K562 (cell line): ENCODE measurements around the gene PTPRE. TPM values are rescaled to one million over a fixed set of nuclear protein-coding genes. Genes with fewer than 3 reads are reported as not detected.

Source experiments
- ADNP ChIP-seq: fragments of 200-800 bp; sonication (Bioruptor generic); IDR thresholded peaks from 2 replicates; pipeline ENCODE4 v1.6.1; 2016; ENCODE audit warnings: missing genetic modification characterization, missing compliant biosample characterization
- KLF10 ChIP-seq: fragments of 250-450 bp; sonication (Bioruptor Pico); IDR thresholded peaks from 2 replicates; pipeline ENCODE4 v1.6.1; 2021; ENCODE audit warnings: matching md5 sums
- MEF2A ChIP-seq: IDR thresholded peaks from 2 replicates; pipeline ENCODE4 v1.6.1; 2011; ENCODE audit warnings: low read depth, mild to moderate bottlenecking, low read length, moderate library complexity; ENCODE audit not compliant: control insufficient read depth
- PPARD ChIP-seq: fragments of 250-450 bp; sonication (Bioruptor Pico); IDR thresholded peaks from 2 replicates; pipeline ENCODE4 v1.8.0; 2022; ENCODE audit warnings: inconsistent platforms, mild to moderate bottlenecking, moderate library complexity
- TBP ChIP-seq: optimal IDR thresholded peaks from 2 replicates; pipeline ENCODE3; 2011; ENCODE audit warnings: low read depth, low read length, improper control_type of control experiment
- XRCC5 ChIP-seq: fragments of 200-400 bp; formaldehyde crosslinking; IDR thresholded peaks from 2 replicates; pipeline ENCODE4 v1.6.1; 2017; ENCODE audit warnings: low read depth, mild to moderate bottlenecking, low read length
- ZNF347 ChIP-seq: fragments of 450-650 bp; formaldehyde crosslinking; IDR thresholded peaks from 2 replicates; pipeline ENCODE4 v1.4.0; 2020; ENCODE audit warnings: low read depth, mild to moderate bottlenecking, moderate library complexity
- polyA plus RNA-seq, 8 experiments: library from polyadenylated mRNA; depleted of rRNA in 4 of 8; stranded (reverse) in 5 of 8; unstranded in 3 of 8; fragments of >200 nt; fragmentation: Nextera tagmentation in 2 of 8; fragmentation: Illumina TruSeq in 1 of 8; extraction: Ambion mirVana in 2 of 8; extraction: Trizol in 1 of 8; gene quantifications; 2 replicates each; pipeline versions ENCODE4 v1.2.1 to v1.2.3, GENCODE V29; 2011 to 2014; ENCODE audit warnings: inconsistent platforms in 1 of 8, missing spikeins in 1 of 8
- total RNA-seq, 7 experiments: library from RNA; depleted of rRNA in 6 of 7; stranded (reverse); fragments of >200 nt in 6 of 7; fragmentation: Illumina TruSeq in 2 of 7; extraction: Trizol in 2 of 7; gene quantifications; 2 replicates each; pipeline versions ENCODE4 v1.2.1 to v1.2.3, GENCODE V29; 2011 to 2021; ENCODE audit warnings: low replicate concordance in 1 of 7
- TF ChIP-seq, protein P1 (sequence below), 2 experiments: fragments of 450-650 bp in 1 of 2; IDR thresholded peaks; 2 replicates each; pipeline ENCODE4 v1.6.1; 2011 to 2017; ENCODE audit warnings: low read depth in 2 of 2, antibody characterized with exemption in 1 of 2, borderline replicate concordance in 1 of 2, low read length in 1 of 2, mild to moderate bottlenecking in 1 of 2, mixed read lengths in 1 of 2; ENCODE audit not compliant: control insufficient read depth in 1 of 2

Gene PTPRE
- total and polyA plus RNA-seq, 9 of the 15 experiments (the other 6 are each of a cell fraction or from before 2014, with no cell fraction given), result 0.01 to 0.13 (median 0.04) TPM; not detected in 4

GRCh38 chr10:127919418-127920271 lies 12.7 kb downstream of the PTPRE start (continued):
- TF ChIP-seq, protein P1, sequence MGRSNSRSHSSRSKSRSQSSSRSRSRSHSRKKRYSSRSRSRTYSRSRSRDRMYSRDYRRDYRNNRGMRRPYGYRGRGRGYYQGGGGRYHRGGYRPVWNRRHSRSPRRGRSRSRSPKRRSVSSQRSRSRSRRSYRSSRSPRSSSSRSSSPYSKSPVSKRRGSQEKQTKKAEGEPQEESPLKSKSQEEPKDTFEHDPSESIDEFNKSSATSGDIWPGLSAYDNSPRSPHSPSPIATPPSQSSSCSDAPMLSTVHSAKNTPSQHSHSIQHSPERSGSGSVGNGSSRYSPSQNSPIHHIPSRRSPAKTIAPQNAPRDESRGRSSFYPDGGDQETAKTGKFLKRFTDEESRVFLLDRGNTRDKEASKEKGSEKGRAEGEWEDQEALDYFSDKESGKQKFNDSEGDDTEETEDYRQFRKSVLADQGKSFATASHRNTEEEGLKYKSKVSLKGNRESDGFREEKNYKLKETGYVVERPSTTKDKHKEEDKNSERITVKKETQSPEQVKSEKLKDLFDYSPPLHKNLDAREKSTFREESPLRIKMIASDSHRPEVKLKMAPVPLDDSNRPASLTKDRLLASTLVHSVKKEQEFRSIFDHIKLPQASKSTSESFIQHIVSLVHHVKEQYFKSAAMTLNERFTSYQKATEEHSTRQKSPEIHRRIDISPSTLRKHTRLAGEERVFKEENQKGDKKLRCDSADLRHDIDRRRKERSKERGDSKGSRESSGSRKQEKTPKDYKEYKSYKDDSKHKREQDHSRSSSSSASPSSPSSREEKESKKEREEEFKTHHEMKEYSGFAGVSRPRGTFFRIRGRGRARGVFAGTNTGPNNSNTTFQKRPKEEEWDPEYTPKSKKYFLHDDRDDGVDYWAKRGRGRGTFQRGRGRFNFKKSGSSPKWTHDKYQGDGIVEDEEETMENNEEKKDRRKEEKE (IDR thresholded peaks at IDR 0.05; ENCODE audit: borderline replicate concordance in 1 of 2, control insufficient read depth in 1 of 2, low read depth in 2 of 2, low read length in 1 of 2), result no peak
- TF ChIP-seq PPARD, result no peak
- no peak for TF ChIP-seq MEF2A
- TF ChIP-seq ZNF347 (CRISPR knock-in tag), result no peak
- TF ChIP-seq XRCC5, result no peak
- no peak for TF ChIP-seq ADNP (tag)
- no peak for TF ChIP-seq KLF10
- TF ChIP-seq TBP, result no peak
